Left ventricle myocardium inferior (tissue), 1 donor: ENCODE results near the gene SLC7A8. TPM values are rescaled to one million over a fixed set of nuclear protein-coding genes. Genes with fewer than 3 reads are reported as not detected.
A peak's percentile ranks its signal among the peaks of the same experiment; 100 is the strongest.

Experiments used
- DNase-seq: peaks from one replicate; pipeline ENCODE4 v3.0.0-alpha.2; 2020
- H3K27ac ChIP-seq: fragments of 200-600 bp; replicated peaks from 2 replicates; pipeline ENCODE4 v1.8.0; 2021
- H3K27me3 ChIP-seq: fragments of 200-600 bp; 2 replicates; pipeline ENCODE4 v1.8.0; 2021; ENCODE audit warnings: low read depth
- H3K36me3 ChIP-seq: fragments of 200-600 bp; 2 replicates; pipeline ENCODE4 v1.8.0; 2021
- H3K4me1 ChIP-seq: fragments of 200-600 bp; 2 replicates; pipeline ENCODE4 v1.8.0; 2021
- H3K4me3 ChIP-seq: fragments of 200-600 bp; 2 replicates; pipeline ENCODE4 v1.8.0; 2021; ENCODE audit warnings: mild to moderate bottlenecking, moderate library complexity
- H3K9me3 ChIP-seq: fragments of 200-600 bp; replicated peaks from 2 replicates; pipeline ENCODE4 v1.8.0; 2021
- intact Hi-C: fragments of 100-400 bp; cut with micrococcal nuclease; formaldehyde crosslinking; loops from one replicate; pipeline ENCODE4 v1.11.0; 2022
- total RNA-seq: library from RNA; stranded (reverse); fragmentation: NEBNext Ultra II Directional; extraction: Animal tissue kit (Norgen Biotek cat#: 25700); gene quantifications from one replicate; pipeline ENCODE4 v1.2.1, GENCODE V29; 2021
- TF ChIP-seq, protein P1 (sequence below): fragments of 200-600 bp; IDR thresholded peaks from 2 replicates; pipeline ENCODE4 v1.8.0; 2021; ENCODE audit warnings: antibody characterized with exemption, mild to moderate bottlenecking, borderline replicate concordance
- donor health status: DM: no; HTN: yes; CAD: no; lungs with severe emphysema.

The SLC7A8 gene
- total RNA-seq, 1 donor from 2014 or later, result 10.6 TPM

DNA sequence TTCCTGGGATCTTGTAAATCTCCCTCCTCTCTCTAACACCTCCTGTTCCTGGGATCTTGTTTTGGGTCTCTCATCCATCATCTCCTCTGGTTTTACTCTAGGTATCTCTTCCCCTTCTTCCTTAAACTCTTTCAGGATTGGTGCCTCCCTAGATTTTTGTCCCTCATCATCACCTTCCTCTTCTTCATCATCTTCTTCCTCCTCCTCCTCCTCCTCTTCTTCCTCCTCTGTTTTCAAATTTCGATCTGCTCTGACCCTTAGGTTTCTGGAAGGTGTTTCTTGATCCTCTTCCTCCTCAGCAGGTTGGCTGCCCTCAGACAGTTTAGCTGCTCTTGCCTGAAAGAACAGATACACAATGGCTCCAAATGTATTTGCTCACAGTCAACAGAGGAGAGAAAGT lies 103.0 kb downstream of the SLC7A8 start:
- H3K4me3 ChIP-seq, result no peak overlapping the region
- intact Hi-C loops, result no loop called here
- H3K9me3 ChIP-seq, result no peaks in the 10 kb centered on the region

DNA sequence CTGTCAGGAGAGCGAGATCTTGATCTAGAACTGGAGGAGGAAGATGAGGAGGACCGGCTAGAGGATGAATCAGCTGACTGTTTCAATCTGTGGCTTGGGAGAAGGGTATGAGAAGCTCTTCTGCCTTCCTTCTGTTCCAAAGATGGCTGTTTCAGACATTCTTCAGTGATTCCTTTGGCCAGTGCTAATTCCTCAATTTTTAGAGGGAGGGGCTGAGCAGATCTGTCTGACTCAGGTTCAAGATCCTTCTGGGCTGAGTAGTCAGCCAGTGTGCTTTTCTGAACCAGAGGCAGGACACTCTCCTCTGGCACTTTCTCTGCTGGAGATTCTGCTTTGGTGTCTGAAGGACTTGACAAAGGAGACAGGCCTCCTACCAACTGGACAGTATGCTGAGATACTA lies 103.7 kb downstream of the SLC7A8 start:
- Histone ChIP-seq H3K4me3 (no peak overlapping the region), H3K4me1 (peaks cover 30% of the 10 kb centered on the region), H3K27me3 (no peaks in the 10 kb centered on the region), H3K36me3 (peaks cover 98% of the 10 kb centered on the region), H3K27ac (no peak overlapping the region), H3K9me3 (no peaks in the 10 kb centered on the region)
- intact Hi-C loops, result no loop called here
- no peak for DNase-seq
- TF ChIP-seq, protein P1, sequence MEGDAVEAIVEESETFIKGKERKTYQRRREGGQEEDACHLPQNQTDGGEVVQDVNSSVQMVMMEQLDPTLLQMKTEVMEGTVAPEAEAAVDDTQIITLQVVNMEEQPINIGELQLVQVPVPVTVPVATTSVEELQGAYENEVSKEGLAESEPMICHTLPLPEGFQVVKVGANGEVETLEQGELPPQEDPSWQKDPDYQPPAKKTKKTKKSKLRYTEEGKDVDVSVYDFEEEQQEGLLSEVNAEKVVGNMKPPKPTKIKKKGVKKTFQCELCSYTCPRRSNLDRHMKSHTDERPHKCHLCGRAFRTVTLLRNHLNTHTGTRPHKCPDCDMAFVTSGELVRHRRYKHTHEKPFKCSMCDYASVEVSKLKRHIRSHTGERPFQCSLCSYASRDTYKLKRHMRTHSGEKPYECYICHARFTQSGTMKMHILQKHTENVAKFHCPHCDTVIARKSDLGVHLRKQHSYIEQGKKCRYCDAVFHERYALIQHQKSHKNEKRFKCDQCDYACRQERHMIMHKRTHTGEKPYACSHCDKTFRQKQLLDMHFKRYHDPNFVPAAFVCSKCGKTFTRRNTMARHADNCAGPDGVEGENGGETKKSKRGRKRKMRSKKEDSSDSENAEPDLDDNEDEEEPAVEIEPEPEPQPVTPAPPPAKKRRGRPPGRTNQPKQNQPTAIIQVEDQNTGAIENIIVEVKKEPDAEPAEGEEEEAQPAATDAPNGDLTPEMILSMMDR, result no peak

More for the DNA sequence above, 103.0 kb downstream of the SLC7A8 start:
- DNase-seq, result no peak
- H3K4me1 ChIP-seq, result peaks cover 31% of the 10 kb centered on the region
- no peak overlapping the region for H3K27ac ChIP-seq
- no peaks in the 10 kb centered on the region for H3K27me3 ChIP-seq
- peaks cover 98% of the 10 kb centered on the region for H3K36me3 ChIP-seq
- TF ChIP-seq, protein P1, result no peak

DNA sequence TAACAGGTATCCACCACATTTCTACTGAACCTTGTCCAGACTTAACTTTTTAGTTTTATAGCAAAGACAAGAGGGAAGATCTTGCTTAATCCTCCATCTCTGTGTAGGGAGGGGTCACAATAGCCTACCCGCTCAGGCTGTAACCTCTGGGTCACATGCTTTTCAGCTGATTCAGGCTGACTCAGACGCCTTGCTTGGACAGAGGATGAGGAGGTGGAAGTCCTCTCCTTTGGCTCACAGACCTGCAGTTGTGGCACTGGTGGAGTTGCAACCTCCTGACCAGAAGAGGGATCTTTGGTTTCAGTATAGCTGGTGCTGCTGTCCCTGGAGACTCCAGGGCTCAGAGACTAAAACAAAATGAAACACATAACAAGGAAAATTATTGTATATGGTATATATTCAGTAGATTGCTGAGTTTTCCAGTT lies 104.8 kb downstream of the SLC7A8 start:
- Histone ChIP-seq H3K27me3 (no peaks in the 10 kb centered on the region), H3K27ac (peak overlapping the region; percentile 52), H3K4me3 (no peak overlapping the region), H3K36me3 (peaks cover 99% of the 10 kb centered on the region), H3K4me1 (peaks cover 30% of the 10 kb centered on the region), H3K9me3 (no peaks in the 10 kb centered on the region)
- no peak for DNase-seq
- intact Hi-C loops, result no loop called here
- TF ChIP-seq, protein P1, result no peak

DNA sequence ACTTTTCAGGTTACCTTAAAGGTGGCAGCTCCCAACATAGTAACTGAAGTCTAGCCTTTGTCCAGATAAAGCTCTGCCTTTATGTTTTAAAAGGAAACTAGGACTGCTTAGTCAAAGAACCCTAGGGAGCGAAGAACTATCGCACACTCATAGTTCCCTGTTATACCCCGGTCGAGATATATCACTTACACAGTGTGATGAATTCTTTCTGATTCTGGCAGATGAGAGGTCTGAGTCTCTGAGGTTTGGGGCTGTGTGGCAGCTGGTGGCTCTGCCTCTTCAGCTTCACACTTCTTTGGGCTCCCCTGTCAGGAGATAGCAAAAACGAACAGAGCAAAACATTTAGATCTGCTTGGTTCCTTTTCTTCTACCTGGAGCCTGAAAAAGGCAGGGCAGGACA lies 105.5 kb downstream of the SLC7A8 start:
- Histone ChIP-seq H3K27me3 (no peaks in the 10 kb centered on the region), H3K4me3 (no peak overlapping the region), H3K4me1 (peaks cover 36% of the 10 kb centered on the region), H3K27ac (peak overlapping the region; percentile 52), H3K36me3 (peaks cover 99% of the 10 kb centered on the region), H3K9me3 (no peaks in the 10 kb centered on the region)
- DNase-seq, result no peak
- intact Hi-C loops, result no loop called here
- TF ChIP-seq, protein P1, result no peak

DNA sequence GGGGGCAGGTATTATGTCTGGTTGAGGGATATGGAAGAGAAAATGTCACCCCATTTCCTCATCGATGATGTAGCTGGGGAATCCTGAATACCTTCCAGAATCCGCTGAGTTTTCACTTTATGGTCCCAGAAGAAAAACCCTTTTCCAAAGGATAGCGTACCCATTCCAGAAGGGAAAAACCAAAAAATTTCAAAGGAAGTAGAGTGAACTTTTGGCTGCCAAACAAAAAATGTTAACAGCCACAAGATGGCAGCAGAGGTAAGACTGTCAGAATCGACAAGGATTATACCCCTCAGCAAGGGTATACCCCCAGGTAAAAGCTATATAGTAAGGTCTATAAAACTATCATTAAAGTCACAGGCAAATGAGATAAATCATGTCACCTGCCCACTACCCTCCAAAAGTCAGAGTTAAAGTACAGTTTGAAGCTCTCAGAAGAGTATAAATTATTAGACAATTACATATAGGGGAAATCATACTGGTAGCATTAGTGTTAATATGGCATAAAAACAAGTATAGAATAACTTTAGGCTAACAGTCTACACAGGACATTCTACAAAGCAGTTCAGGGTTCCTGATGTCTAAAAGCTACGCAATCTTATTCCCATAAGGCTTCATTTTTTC lies 106.6 kb downstream of the SLC7A8 start:
- H3K27me3 ChIP-seq, result no peaks in the 10 kb centered on the region
- DNase-seq, result no peak
- no peaks in the 10 kb centered on the region for H3K9me3 ChIP-seq
- peaks cover 46% of the 10 kb centered on the region for H3K4me1 ChIP-seq
- no peak overlapping the region for H3K27ac ChIP-seq
- no peak overlapping the region for H3K4me3 ChIP-seq
- intact Hi-C loops, result no loop called here
- TF ChIP-seq, protein P1, result peak; percentile 71
- H3K36me3 ChIP-seq, result peaks cover 97% of the 10 kb centered on the region

Other genes starting within 250 kb of the SLC7A8 start
- gene HAUS4, start 226.6 kb downstream of the SLC7A8 start, total RNA-seq, result 17.9 TPM
- 7.2 TPM for gene AJUBA, start 201.1 kb downstream of the SLC7A8 start, total RNA-seq
- 4.9 TPM for gene C14orf93, start 173.5 kb downstream of the SLC7A8 start, total RNA-seq
- gene PSMB5, start 148.8 kb downstream of the SLC7A8 start, total RNA-seq, result 118 TPM
- gene PSMB11, start 141.4 kb downstream of the SLC7A8 start, total RNA-seq, result not detected
- gene CDH24, start 126.1 kb downstream of the SLC7A8 start, total RNA-seq, result 2.1 TPM
- gene ACIN1, start 88.5 kb downstream of the SLC7A8 start, total RNA-seq, result 64.6 TPM
- gene C14orf119, start 88.2 kb downstream of the SLC7A8 start, total RNA-seq, result 25.2 TPM
- not detected for gene CIROP, start 78.7 kb downstream of the SLC7A8 start, total RNA-seq
- gene CEBPE, start 64.4 kb downstream of the SLC7A8 start, total RNA-seq, result not detected
- gene RNF212B, start 54.3 kb upstream of the SLC7A8 start, total RNA-seq, result not detected
- 9.1 TPM for gene HOMEZ, start 102.5 kb upstream of the SLC7A8 start, total RNA-seq
- gene PPP1R3E, start 119.2 kb upstream of the SLC7A8 start, total RNA-seq, result 9.0 TPM
- 37.5 TPM for gene BCL2L2, start 123.2 kb upstream of the SLC7A8 start, total RNA-seq
- 71.2 TPM for gene PABPN1, start 137.8 kb upstream of the SLC7A8 start, total RNA-seq
- gene SLC22A17, start 169.2 kb upstream of the SLC7A8 start, total RNA-seq, result 9.7 TPM
- 3.6 TPM for gene EFS, start 181.5 kb upstream of the SLC7A8 start, total RNA-seq
- gene IL25, start 189.1 kb upstream of the SLC7A8 start, total RNA-seq, result not detected
- 1.0 TPM for gene CMTM5, start 193.4 kb upstream of the SLC7A8 start, total RNA-seq
- 1,823 TPM for gene MYH6, start 224.6 kb upstream of the SLC7A8 start, total RNA-seq